Activated T-cell treated with anti-CD3 and anti-CD28 coated beads, Interleukin-2, amount 50 U/mL, for 4 hours (primary cell): ENCODE data around the gene MLYCD. TPM values are rescaled to one million over a fixed set of nuclear protein-coding genes. Genes with fewer than 3 reads are reported as not detected.

Experiments used
- ATAC-seq, 2 donors: fragments of 200-7000 bp; cut with Tn5 transposase; one replicate each; pipeline ENCODE4 v1.10.0; 2021
- DNase-seq: peaks from one replicate; pipeline ENCODE4 v3.0.0-alpha.2; 2020
- H3K27me3 Mint-ChIP-seq: one replicate; pipeline ENCODE4 v1.8.0; 2021; ENCODE audit warnings: low read depth, mixed read lengths
- H3K36me3 Mint-ChIP-seq: one replicate; pipeline ENCODE4 v1.8.0; 2022; ENCODE audit warnings: mixed read lengths; ENCODE audit not compliant: insufficient read depth
- H3K4me1 Mint-ChIP-seq: one replicate; pipeline ENCODE4 v1.8.0; 2021; ENCODE audit warnings: low read depth, mixed read lengths
- H3K4me3 Mint-ChIP-seq: one replicate; pipeline ENCODE4 v1.8.0; 2021; ENCODE audit warnings: mild to moderate bottlenecking, moderate library complexity, mixed read lengths
- H3K9me3 Mint-ChIP-seq: one replicate; pipeline ENCODE4 v1.8.0; 2021; ENCODE audit warnings: mixed read lengths
- total RNA-seq, 3 donors: library from RNA; stranded (reverse); gene quantifications; one replicate each; pipeline ENCODE4 v1.2.1, GENCODE V29; 2021

The MLYCD gene
- total RNA-seq, 3 donors from 2014 or later: 1.8 to 2.1 (median 1.9) TPM

GRCh38 chr16:83925095-83925905 lies 26.4 kb downstream of the MLYCD start:
- DNase-seq: no peak
- Mint-ChIP-seq H3K4me1 (peaks cover 2% of the 10 kb centered on the region), H3K9me3 (no peaks in the 10 kb centered on the region), H3K36me3 (peaks cover 3% of the 10 kb centered on the region), H3K4me3 (no peak overlapping the region), H3K27me3 (no peaks in the 10 kb centered on the region)
- no peak for ATAC-seq

GRCh38 chr16:83925957-83926725 lies 27.2 kb downstream of the MLYCD start:
- ATAC-seq: no peak
- no peaks in the 10 kb centered on the region for H3K36me3 Mint-ChIP-seq

GRCh38 chr16:83926726-83927397 lies 27.9 kb downstream of the MLYCD start:
- Mint-ChIP-seq H3K4me3 (no peak overlapping the region), H3K4me1 (peaks cover 2% of the 10 kb centered on the region), H3K36me3 (no peaks in the 10 kb centered on the region), H3K9me3 (no peaks in the 10 kb centered on the region), H3K27me3 (no peaks in the 10 kb centered on the region)
- DNase-seq (peak; percentile 50), ATAC-seq (peak; percentile 82 to 86)

More at GRCh38 chr16:83925957-83926725, 27.2 kb downstream of the MLYCD start:
- no peaks in the 10 kb centered on the region for H3K27me3 Mint-ChIP-seq
- DNase-seq: no peak
- H3K4me1 Mint-ChIP-seq: peaks cover 2% of the 10 kb centered on the region
- H3K9me3 Mint-ChIP-seq: no peaks in the 10 kb centered on the region
- H3K4me3 Mint-ChIP-seq: no peak overlapping the region

- Mint-ChIP-seq H3K9me3 (no peaks in the 10 kb centered on the region), H3K4me1 (peaks cover 2% of the 10 kb centered on the region), H3K36me3 (no peaks in the 10 kb centered on the region), H3K4me3 (no peak overlapping the region), H3K27me3 (no peaks in the 10 kb centered on the region)
- no peak for ATAC-seq
- DNase-seq: no peak
These were observed 29.6 kb downstream of the MLYCD start for GRCh38 chr16:83928341-83929055.

- no peak overlapping the region for H3K4me3 Mint-ChIP-seq
- no peaks in the 10 kb centered on the region for H3K27me3 Mint-ChIP-seq
- ATAC-seq (no peak), DNase-seq (no peak)
- H3K4me1 Mint-ChIP-seq: peaks cover 2% of the 10 kb centered on the region
- no peaks in the 10 kb centered on the region for H3K9me3 Mint-ChIP-seq
- H3K36me3 Mint-ChIP-seq: no peaks in the 10 kb centered on the region
These were observed 31.1 kb downstream of the MLYCD start for GRCh38 chr16:83929811-83930555.

GRCh38 chr16:83930730-83931500 lies 32.0 kb downstream of the MLYCD start:
- no peaks in the 10 kb centered on the region for H3K9me3 Mint-ChIP-seq
- peaks cover 2% of the 10 kb centered on the region for H3K4me1 Mint-ChIP-seq
- H3K36me3 Mint-ChIP-seq: no peaks in the 10 kb centered on the region
- no peak for DNase-seq
- H3K27me3 Mint-ChIP-seq: no peaks in the 10 kb centered on the region
- ATAC-seq: no peak
- H3K4me3 Mint-ChIP-seq: no peak overlapping the region

- DNase-seq (no peak), ATAC-seq (no peak)
- no peaks in the 10 kb centered on the region for H3K36me3 Mint-ChIP-seq
- H3K4me3 Mint-ChIP-seq: no peak overlapping the region
- H3K9me3 Mint-ChIP-seq: no peaks in the 10 kb centered on the region
- H3K27me3 Mint-ChIP-seq: no peaks in the 10 kb centered on the region
- peaks cover 1% of the 10 kb centered on the region for H3K4me1 Mint-ChIP-seq
These were observed 32.6 kb downstream of the MLYCD start for GRCh38 chr16:83931556-83931955.

DNA sequence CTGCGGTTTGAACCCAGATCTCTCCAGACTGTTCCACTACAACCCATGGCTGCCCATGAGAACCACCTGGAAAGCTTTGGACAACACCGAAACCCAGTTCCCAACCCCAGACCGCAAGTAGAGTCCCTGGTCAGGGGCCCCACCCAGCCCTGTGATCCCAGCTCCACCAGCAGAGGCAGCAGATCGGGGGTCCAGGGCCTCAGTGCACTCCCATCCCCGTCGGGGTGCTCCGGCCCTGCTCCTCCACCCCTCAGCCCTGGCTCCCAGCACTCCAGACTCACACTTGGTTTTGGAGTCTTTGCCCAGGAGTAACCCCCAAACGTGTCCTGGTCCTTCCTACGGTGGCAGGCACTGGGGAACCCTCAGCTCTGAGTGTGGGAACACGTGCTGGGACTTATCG lies 33.4 kb downstream of the MLYCD start:
- no peaks in the 10 kb centered on the region for H3K4me1 Mint-ChIP-seq
- no peak overlapping the region for H3K4me3 Mint-ChIP-seq
- no peaks in the 10 kb centered on the region for H3K9me3 Mint-ChIP-seq
- DNase-seq (no peak), ATAC-seq (no peak)
- H3K27me3 Mint-ChIP-seq: no peaks in the 10 kb centered on the region
- H3K36me3 Mint-ChIP-seq: no peaks in the 10 kb centered on the region

- Mint-ChIP-seq H3K36me3 (no peaks in the 10 kb centered on the region), H3K27me3 (no peaks in the 10 kb centered on the region), H3K9me3 (no peaks in the 10 kb centered on the region), H3K4me3 (no peak overlapping the region), H3K4me1 (no peaks in the 10 kb centered on the region)
- DNase-seq (no peak), ATAC-seq (no peak)
These were observed 34.2 kb downstream of the MLYCD start for GRCh38 chr16:83932955-83933673.

GRCh38 chr16:83933885-83934683 lies 35.2 kb downstream of the MLYCD start:
- DNase-seq (no peak), ATAC-seq (no peak)
- Mint-ChIP-seq H3K36me3 (no peaks in the 10 kb centered on the region), H3K27me3 (no peaks in the 10 kb centered on the region), H3K9me3 (no peaks in the 10 kb centered on the region), H3K4me1 (no peaks in the 10 kb centered on the region), H3K4me3 (no peak overlapping the region)

GRCh38 chr16:83934684-83934977 lies 35.7 kb downstream of the MLYCD start:
- Mint-ChIP-seq H3K36me3 (no peaks in the 10 kb centered on the region), H3K4me3 (no peak overlapping the region), H3K4me1 (peaks cover 3% of the 10 kb centered on the region), H3K9me3 (no peaks in the 10 kb centered on the region), H3K27me3 (no peaks in the 10 kb centered on the region)
- ATAC-seq: no peak
- no peak for DNase-seq
